HG03108 (cell line): ENCODE measurements around the gene RBM47.
"Not testable (repeated sequence)": the region's sequence is repeated elsewhere in the genome, so short reads cannot be mapped to it uniquely, and the experiment has no call there.

Source experiments
- ATAC-seq: cut with Tn5 transposase; IDR thresholded peaks from one replicate; pipeline ENCODE4 v1.9.1; 2021; ENCODE audit warnings: moderate library complexity; ENCODE audit not compliant: unreplicated experiment

The RBM47 gene

GRCh38 chr4:40564815-40565483 lies 64.7 kb downstream of the RBM47 start:
- no peak for ATAC-seq

DNA sequence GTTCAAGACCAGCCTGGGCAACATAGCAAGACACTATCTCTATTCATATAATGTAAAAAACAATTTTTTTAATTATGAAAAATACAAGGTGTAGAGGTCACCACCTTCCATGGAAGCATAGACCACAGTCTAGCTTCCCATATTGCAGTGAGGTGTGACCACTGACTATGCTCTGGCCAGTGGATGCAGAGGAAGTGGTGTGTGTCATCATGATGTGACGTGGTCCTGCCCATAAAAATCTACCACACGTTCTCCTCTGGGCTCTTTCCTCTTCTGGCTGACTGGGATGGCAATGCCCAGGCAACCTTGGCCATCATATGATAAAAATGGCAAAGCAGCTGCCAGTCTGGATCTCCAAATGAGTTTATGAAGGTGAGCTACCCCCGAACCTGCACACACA lies 65.7 kb downstream of the RBM47 start:
- no peak for ATAC-seq

- ATAC-seq, result no peak
Measured at GRCh38 chr4:40563401-40563800, 66.3 kb downstream of the RBM47 start.

- no peak for ATAC-seq
Measured at GRCh38 chr4:40562681-40563080, 67.0 kb downstream of the RBM47 start.

GRCh38 chr4:40562208-40562607 lies 67.5 kb downstream of the RBM47 start:
- ATAC-seq, result no peak

- not testable (repeated sequence) for ATAC-seq
Measured at GRCh38 chr4:40561543-40562177, 68.0 kb downstream of the RBM47 start.

GRCh38 chr4:40559585-40560465 lies 69.8 kb downstream of the RBM47 start:
- peak; percentile 60 for ATAC-seq

DNA sequence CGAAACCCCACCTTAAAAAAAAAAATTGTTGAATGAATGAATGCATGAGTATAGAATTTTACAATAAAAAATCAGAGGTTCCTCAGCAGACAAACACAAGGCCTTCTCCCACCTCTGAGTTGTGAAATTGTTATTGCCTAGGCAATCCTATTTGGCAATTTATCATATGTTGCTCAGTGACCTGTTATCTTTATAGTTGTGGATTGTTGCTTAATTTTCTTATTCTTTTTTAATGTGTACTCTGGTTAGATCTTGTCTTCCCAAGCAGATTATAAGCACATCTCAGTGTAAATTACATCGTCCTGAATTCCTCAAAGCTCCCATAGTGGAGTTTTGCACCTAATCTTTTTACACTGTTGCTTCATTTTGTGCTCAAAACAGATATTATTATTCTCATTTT lies 71.9 kb downstream of the RBM47 start:
- ATAC-seq, result no peak

DNA sequence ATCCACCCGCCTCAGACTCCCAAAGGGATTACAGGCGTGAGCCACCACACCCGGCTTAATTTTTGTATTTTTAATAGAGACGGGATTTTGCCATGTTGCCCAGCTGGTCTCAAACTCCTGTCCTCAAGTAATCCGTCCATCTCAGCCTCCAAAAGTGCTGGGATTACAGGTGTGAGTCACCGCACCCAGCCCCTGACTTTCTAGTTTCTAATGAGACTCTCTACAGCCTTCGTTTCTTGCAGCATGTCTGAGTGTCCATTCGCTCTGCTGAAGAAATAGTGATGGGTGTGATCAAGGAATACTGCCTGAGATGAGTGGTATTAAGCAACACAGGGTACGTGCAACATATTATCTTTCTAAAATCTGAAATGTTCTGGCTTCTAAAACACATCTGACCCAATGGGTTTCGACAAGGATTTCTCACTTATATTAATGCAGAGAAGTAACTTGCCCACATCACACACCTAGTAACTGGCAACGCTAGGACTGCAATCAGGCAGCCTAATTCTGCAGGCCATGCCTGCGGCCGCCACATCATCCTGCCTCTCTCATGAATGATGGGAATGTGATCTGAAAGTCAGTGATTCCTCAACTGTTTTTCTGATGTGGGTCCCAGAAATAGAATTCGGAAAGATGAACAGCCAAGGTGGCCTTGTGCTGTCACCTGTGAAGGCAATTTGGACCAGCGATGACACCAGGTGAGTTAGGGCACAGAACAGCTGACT lies 74.3 kb downstream of the RBM47 start:
- ATAC-seq, result no peak

DNA sequence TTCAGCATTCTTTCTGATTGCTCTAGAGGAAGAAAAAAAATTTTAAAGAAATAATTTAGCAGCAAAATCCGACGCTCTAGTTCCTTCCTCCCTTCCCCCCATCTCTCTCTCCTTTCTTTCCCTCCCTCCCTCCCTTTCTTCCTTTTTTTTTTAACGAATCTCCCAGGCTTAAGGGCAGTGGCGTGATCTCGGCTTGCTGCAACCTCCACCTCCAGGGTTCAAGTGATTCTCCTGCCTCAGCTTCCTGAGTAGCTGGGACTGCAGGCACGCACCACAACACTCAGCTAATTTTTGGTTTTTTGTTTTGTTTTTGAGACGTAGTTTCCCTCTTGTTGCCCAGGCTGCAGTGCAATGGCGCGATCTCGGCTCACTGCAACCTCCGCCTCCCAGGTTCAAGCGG lies 75.0 kb downstream of the RBM47 start:
- ATAC-seq, result not testable (repeated sequence)

DNA sequence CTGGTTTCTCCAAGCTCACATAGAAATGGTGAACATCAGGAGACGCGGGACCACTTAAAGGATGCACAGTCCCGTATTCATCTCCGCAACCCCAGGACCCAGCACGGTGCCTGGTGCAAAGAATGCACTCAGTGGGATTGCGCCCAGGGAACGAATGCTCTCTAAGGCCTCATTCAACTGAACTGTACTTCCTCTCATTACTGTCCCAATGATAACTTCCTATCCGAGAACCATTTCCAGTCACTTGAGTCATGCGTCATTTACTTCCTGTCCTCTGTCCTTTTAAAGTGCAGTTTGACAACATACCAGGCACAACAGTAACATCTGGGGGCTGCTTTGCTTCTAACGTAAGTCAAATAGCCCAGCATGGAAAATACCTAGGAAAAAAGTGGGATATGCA lies 75.7 kb downstream of the RBM47 start:
- ATAC-seq, result no peak

- ATAC-seq, result no peak
Measured at GRCh38 chr4:40552536-40552935, 77.1 kb downstream of the RBM47 start.

DNA sequence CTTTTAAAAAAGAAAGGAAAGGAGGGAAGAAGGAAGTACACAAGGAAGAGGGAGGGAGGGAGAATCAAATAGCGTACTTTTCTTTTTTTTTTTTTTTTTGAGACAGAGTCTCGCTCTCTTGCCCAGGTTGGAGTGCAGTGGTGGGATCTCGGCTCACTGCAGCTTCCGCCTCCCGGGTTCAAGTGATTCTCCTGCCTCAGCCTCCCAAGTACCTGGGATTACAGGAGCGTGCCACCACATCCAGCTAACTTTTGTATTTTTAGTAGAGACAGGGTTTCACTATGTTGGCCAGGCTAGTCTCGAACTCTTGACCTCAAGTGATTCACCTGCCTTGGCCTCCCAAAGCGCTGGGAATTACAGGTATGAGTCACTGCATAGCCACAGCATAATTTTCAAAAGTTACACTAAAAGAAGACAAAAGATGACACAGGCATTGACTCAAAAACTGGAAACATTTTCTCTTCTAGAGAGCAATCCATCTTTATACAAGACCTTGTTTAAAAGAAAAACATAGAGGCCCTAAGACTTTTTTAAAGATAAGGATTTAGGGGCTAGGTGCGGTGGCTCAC lies 78.0 kb downstream of the RBM47 start:
- not testable (repeated sequence) for ATAC-seq

GRCh38 chr4:40550948-40551462 lies 78.7 kb downstream of the RBM47 start:
- peak; percentile 64 for ATAC-seq

- ATAC-seq, result no peak
Measured at GRCh38 chr4:40550196-40550595, 79.5 kb downstream of the RBM47 start.

DNA sequence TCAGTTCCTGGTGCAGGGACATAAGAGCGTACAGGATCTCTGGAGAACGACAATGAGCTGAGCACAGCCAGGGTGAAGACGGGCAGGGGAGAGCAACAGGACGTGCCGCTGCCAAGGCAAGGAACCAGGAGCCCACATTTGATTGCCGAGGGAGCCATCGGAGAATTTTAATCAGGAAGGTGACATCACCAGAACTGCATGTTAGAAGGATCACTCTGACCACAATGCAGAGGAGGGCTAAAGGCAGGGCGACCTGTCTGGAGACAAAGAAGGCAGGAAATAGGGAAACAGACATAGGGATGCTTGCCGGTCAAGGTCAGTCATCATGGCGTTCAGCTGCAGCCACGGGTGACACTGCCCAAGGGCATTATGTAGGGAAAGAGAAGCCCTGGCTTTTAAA lies 81.4 kb downstream of the RBM47 start:
- no peak for ATAC-seq

GRCh38 chr4:40547789-40548132 lies 81.9 kb downstream of the RBM47 start:
- no peak for ATAC-seq

DNA sequence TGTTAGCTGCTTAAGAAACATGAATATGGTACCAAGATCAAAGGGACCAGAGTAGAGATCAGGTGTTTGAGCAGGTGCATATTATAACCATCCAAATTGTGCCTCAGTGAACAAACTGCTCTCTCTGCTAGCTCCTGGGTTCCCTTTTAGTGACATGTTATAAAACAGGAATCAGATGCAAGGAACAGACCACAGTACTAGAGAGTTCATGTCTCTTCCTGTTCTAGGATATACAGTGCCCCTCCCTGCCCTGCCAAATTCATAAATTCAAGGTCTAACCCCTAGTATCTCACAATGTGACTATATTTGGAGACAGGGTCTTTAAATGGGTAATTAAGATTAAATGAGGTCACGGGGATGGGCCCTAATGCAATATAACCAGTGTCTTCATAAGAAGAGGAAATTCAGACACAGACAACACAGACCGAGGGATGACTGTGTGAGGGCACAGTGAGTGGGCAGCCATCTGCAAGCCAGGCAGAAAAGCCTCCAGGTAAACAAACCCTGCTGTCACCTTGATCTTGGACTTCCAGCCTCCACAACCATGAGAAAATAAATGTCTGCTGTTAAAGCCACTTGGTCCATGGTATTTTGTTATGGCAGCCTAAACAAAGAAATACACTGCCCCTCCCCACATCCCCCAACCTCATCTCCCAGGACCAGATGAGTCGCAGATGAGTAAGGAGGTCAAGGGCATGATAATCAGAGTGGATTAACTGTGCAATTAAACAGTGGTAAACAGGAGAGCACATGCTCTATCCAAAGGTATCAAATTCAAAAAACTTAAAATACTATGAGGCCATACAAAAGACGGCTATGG lies 82.5 kb downstream of the RBM47 start:
- ATAC-seq, result no peak

DNA sequence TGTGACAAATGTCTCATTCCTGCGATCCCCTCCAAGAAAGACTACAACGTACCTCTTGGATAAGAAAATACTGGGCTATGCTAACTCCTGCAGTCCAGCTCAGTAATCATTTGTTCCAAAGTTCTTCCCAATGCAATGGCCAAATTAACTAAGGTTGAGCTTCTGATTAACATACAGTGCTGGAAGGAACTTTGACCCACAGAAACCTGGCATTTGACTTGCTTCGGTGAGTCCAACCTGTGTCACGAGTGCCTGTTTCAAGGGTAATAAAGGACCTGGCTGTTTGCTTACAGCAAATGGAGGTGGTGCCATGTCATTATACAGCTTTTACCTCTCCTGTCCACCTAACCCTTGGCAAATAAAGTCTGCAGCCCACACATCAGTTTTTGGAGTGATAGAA lies 83.2 kb downstream of the RBM47 start:
- no peak for ATAC-seq

- ATAC-seq, result not testable (repeated sequence)
Measured at GRCh38 chr4:40545487-40545886, 84.2 kb downstream of the RBM47 start.
